ENCODE measurements around the gene SCRT2.
"Not testable (repeated sequence)": the region's sequence is repeated elsewhere in the genome, so short reads cannot be mapped to it uniquely, and the experiment has no call there.

SCRT2 gene

GRCh38 chr20:653110-653589, 22.5 kb downstream of the SCRT2 start, which contains the start of gene SRXN1:
SRXN1 (minus strand) TSS chr20:653200; CDS start chr20:653185, 15 bp downstream.
- Mint-ChIP-seq H3K4me1 (peaks cover 39% of the 10 kb centered on the region), H3K9me3 (no peaks in the 10 kb centered on the region), H3K4me3 (peak within 1 kb of the TSS; percentile 87), H3K27ac (peak within 1 kb of the TSS; percentile 81), H3K36me3 (peaks cover 28% of the 10 kb centered on the region)
- DNase-seq (ENCODE audit: low spot score in 2 of 2) (peak; percentile 83 to 93), ATAC-seq (peak; percentile 94)

- Mint-ChIP-seq H3K4me1 (peaks cover 39% of the 10 kb centered on the region), H3K27ac (peak overlapping the region; percentile 81), H3K9me3 (no peaks in the 10 kb centered on the region), H3K4me3 (peak overlapping the region; percentile 87), H3K36me3 (peaks cover 33% of the 10 kb centered on the region)
- ATAC-seq = no peak
- DNase-seq (ENCODE audit: low spot score in 2 of 2) = no peak
Observed at GRCh38 chr20:652615-653109, 22.9 kb downstream of the SCRT2 start.

DNA sequence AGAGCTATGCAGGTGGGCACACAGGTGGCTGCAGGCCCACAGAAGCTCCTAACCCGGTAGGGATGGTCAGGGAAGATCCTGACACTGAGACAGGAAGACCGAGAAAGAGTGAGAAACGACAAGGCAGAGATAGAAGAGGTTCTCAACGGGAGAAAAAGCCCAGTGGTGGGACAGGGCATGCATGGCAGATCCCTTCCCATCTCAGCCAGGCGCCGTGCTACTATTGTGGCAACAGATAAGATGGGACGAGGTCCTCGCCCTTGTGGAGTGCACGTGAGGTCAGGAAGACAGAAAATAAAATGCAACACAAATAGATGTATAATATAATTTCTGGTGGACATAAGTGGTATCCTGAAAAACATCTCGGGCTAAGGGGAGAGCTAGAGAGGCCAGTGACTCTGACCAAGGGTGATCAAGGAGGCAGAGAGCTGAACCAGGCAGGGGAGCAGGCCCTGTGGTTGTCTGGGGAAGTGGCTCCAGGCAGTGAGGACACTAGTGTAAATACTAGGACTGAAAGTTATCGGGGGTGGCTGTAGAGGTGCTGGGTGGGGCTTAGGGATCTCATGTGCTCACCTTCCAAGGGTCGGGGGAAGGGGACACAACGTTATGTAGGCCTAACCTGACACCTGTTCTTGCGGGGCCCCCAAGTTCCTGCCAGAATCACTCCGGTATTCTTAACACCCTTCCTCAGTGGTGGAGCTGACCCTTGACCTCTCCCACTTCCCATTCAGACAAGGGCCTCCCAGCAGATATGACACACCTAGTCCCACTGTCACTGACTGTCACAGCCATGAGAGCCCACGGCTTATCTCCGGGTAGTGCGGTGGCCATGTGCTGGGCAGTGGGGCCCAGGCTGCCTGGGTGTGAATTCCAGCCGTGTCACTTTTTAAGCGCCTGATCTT, 23.6 kb downstream of the SCRT2 start:
- ATAC-seq (peak; percentile 27), DNase-seq (ENCODE audit: low spot score in 2 of 2) (no peak)
- Mint-ChIP-seq H3K36me3 (peaks cover 37% of the 10 kb centered on the region), H3K9me3 (no peaks in the 10 kb centered on the region), H3K4me3 (peak overlapping the region; percentile 87), H3K4me1 (peaks cover 39% of the 10 kb centered on the region), H3K27ac (peak overlapping the region; percentile 81)

DNA sequence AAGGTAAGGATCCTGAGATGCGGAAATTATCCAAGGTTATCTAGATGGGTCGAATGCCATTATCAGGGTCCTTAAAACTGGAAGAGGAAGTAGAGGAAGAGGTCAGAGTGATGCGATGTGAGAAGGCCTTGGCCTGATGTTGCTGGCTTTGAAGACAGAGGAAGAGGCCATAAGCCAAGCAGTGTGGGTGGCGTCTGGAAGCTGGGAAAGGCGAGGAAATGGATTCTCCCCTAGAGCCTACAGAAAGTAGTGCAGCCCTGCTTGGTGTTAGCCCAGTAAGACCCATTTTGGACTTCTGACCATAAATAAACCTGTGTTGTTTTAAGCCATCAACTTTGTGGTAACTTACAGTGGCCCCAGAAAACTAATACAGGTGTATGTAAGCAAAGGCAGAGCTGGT, 24.6 kb downstream of the SCRT2 start:
- ATAC-seq (no peak), DNase-seq (ENCODE audit: low spot score in 2 of 2) (no peak)
- Mint-ChIP-seq H3K27ac (peak overlapping the region; percentile 81), H3K4me3 (peak overlapping the region; percentile 87), H3K9me3 (no peaks in the 10 kb centered on the region), H3K36me3 (peaks cover 37% of the 10 kb centered on the region), H3K4me1 (peaks cover 39% of the 10 kb centered on the region)

- no peak for DNase-seq (ENCODE audit: low spot score in 2 of 2)
- peaks cover 46% of the 10 kb centered on the region for H3K4me1 Mint-ChIP-seq
- H3K27ac Mint-ChIP-seq = peak overlapping the region; percentile 81
- ATAC-seq = no peak
- H3K36me3 Mint-ChIP-seq = peaks cover 37% of the 10 kb centered on the region
- H3K4me3 Mint-ChIP-seq = peak overlapping the region; percentile 87
- no peaks in the 10 kb centered on the region for H3K9me3 Mint-ChIP-seq
Observed at GRCh38 chr20:650281-650680, 25.3 kb downstream of the SCRT2 start.

- Mint-ChIP-seq H3K27ac (no peak overlapping the region), H3K4me3 (no peak overlapping the region), H3K4me1 (peaks cover 38% of the 10 kb centered on the region), H3K9me3 (no peaks in the 10 kb centered on the region), H3K36me3 (peaks cover 37% of the 10 kb centered on the region)
- ATAC-seq (no peak), DNase-seq (ENCODE audit: low spot score in 2 of 2) (no peak)
Observed at GRCh38 chr20:647479-648019, 28.1 kb downstream of the SCRT2 start.

DNA sequence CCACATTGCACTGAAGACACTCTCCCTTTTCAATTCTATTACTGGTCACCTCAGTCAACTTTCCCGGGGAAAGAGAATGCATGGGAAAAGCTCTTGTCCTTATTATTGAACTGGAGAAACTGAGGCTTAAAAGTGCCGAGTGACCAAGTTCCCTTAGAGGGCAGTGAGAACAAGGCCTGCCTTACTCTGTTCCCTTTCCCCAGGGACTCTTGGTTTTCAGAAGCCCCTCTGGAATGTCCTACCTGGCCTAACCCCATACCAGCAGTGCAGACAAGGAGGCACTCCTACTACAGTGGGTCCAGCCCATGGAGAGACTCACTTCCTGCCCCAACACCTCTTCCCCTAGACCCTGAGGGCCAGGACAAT, 28.8 kb downstream of the SCRT2 start:
- Mint-ChIP-seq H3K4me3 (no peak overlapping the region), H3K36me3 (peaks cover 37% of the 10 kb centered on the region), H3K27ac (no peak overlapping the region), H3K4me1 (peaks cover 31% of the 10 kb centered on the region), H3K9me3 (no peaks in the 10 kb centered on the region)
- DNase-seq (ENCODE audit: low spot score in 2 of 2) = no peak
- no peak for ATAC-seq

DNA sequence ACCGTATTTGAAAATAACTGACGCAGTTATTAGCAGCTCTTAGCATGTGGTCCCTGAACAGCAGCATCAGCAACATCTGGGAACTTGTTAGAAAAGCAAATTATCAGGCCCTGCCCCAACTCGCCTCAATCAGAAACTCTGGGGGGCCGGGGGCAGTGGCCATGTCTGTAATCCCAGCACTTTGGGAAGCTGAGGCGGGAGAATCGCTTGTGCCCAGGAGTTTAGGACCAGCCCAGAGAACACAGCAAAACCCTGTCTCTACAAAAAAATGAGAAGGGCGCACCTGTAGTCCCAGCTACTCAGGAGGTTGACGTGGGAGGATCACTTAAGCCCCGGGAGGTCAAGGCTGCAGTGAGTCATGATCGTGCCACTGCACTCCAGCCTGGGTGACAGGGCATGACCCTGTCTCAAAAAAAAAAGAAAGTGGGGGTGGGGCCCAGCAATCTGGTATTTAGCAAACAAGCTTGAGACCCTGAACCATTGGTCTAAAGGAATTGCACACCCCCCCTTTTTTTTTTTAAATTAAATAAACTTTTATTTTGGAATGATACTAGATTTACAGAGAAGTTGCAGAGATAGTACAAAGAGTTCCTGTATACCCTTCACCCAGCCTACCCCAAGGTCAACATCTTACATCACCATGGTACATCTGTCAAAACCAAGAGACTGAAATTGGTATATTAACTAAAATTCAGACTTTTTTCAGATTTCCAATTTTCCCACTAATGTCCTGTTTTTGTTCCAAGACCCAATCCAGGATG, 29.3 kb downstream of the SCRT2 start:
- no peak for ATAC-seq
- H3K36me3 Mint-ChIP-seq = peaks cover 37% of the 10 kb centered on the region
- H3K4me1 Mint-ChIP-seq = peaks cover 29% of the 10 kb centered on the region

GRCh38 chr20:645318-646106, 30.1 kb downstream of the SCRT2 start:
- Mint-ChIP-seq H3K4me1 (peaks cover 22% of the 10 kb centered on the region), H3K9me3 (no peaks in the 10 kb centered on the region), H3K27ac (no peak overlapping the region), H3K36me3 (peaks cover 32% of the 10 kb centered on the region), H3K4me3 (no peak overlapping the region)
- DNase-seq (ENCODE audit: low spot score in 2 of 2) = peak; percentile 81 to 89
- peak; percentile 81 for ATAC-seq

More for the DNA sequence above, 29.3 kb downstream of the SCRT2 start:
- H3K9me3 Mint-ChIP-seq = no peaks in the 10 kb centered on the region
- H3K4me3 Mint-ChIP-seq = no peak overlapping the region
- H3K27ac Mint-ChIP-seq = no peak overlapping the region
- DNase-seq (ENCODE audit: low spot score in 2 of 2) = no peak

DNA sequence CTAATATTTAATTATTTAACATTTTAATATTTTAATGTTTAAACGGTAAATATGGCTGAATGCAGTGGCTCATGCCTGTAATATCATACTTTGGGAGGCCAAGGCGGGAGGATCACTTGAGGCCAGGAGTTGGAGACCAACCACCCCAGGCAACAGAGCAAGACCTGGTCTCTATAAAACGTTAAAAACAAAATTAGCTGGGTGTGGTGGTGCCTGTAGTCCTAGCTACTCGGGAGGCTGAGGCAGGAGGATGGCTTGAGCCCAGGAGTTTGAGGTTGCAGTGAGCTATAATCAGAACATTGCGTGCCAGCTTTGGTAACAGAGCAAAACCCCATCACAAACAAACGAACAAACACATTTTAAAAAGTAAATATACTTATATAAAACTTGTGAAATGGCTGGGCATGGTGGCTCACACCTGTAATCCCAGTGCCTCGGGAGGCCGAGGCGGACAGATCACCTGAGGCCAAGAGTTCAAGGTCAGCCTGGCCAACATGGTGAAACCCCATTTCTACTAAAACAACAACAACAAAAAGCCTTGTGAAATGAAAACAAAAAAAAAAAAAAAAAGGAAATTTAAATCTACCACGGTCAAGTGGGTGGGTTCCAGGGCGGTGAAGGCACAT, 30.8 kb downstream of the SCRT2 start:
- no peak for DNase-seq (ENCODE audit: low spot score in 2 of 2)
- Mint-ChIP-seq H3K4me3 (no peak overlapping the region), H3K4me1 (peaks cover 15% of the 10 kb centered on the region), H3K9me3 (no peaks in the 10 kb centered on the region), H3K36me3 (peaks cover 25% of the 10 kb centered on the region), H3K27ac (no peak overlapping the region)
- ATAC-seq = no peak

GRCh38 chr20:642398-643174, 33.0 kb downstream of the SCRT2 start:
- Mint-ChIP-seq H3K36me3 (peaks cover 3% of the 10 kb centered on the region), H3K4me3 (no peak overlapping the region)

GRCh38 chr20:642013-642397, 33.6 kb downstream of the SCRT2 start:
- not testable (repeated sequence) for H3K4me3 Mint-ChIP-seq; H3K36me3 Mint-ChIP-seq; H3K27ac Mint-ChIP-seq; DNase-seq (ENCODE audit: low spot score in 2 of 2); ATAC-seq; H3K9me3 Mint-ChIP-seq
- peaks cover 14% of the 10 kb centered on the region for H3K4me1 Mint-ChIP-seq

More at GRCh38 chr20:642398-643174, 33.0 kb downstream of the SCRT2 start:
- DNase-seq (ENCODE audit: low spot score in 2 of 2) = no peak
- peaks cover 14% of the 10 kb centered on the region for H3K4me1 Mint-ChIP-seq
- ATAC-seq = no peak
- H3K9me3 Mint-ChIP-seq = no peaks in the 10 kb centered on the region
- no peak overlapping the region for H3K27ac Mint-ChIP-seq

- ATAC-seq = no peak
- no peaks in the 10 kb centered on the region for H3K9me3 Mint-ChIP-seq
- H3K27ac Mint-ChIP-seq = peak overlapping the region; percentile 37
- no peak for DNase-seq (ENCODE audit: low spot score in 2 of 2)
- H3K4me3 Mint-ChIP-seq = no peak overlapping the region
- no peaks in the 10 kb centered on the region for H3K36me3 Mint-ChIP-seq
- peaks cover 14% of the 10 kb centered on the region for H3K4me1 Mint-ChIP-seq
Observed at GRCh38 chr20:641516-641875, 34.1 kb downstream of the SCRT2 start.
